HepG2 (cell line): ENCODE results near the gene ETHE1. TPM values are rescaled to one million over a fixed set of nuclear protein-coding genes. Genes with fewer than 3 reads are reported as not detected.

Source experiments
- ATAC-seq: fragments of 200-7000 bp; cut with Tn5 transposase; 3 replicates; pipeline ENCODE4 v1.9.1; 2020; ENCODE audit warnings: mild to moderate bottlenecking, moderate library complexity
- BruUV-seq: library from RNA; stranded (reverse); fragments of 400-500 nt; replicated peaks from 2 replicates; lab custom pipeline; 2021; lab: Mats Ljungman, UMichigan
- CTCF ChIA-PET: fragments of 300-600 bp; formaldehyde crosslinking; extraction: SDS; loops from one replicate; lab custom pipeline; 2021; ENCODE audit warnings: low total read pairs, inconsistent platforms, low intra/inter-chr PET ratio; lab: Yijun Ruan, JAX
- POLR2A ChIA-PET: fragments of 350-600 bp; sonication (Branson Sonifier 250); formaldehyde crosslinking; loops from one replicate; lab custom pipeline; 2020; ENCODE audit warnings: antibody characterized with exemption, inconsistent platforms; lab: Yijun Ruan, JAX
- DNase-seq: peaks from one replicate; pipeline ENCODE4 v3.0.0-alpha.2; 2015; ENCODE audit warnings: low spot score
- FAIRE-seq: peaks from 3 replicates; lab custom pipeline; 2011; peaks lifted over from hg19 to GRCh38; lab: Jason Lieb, UNC
- H2AFZ ChIP-seq: one replicate; pipeline ENCODE4 v1.6.1; 2011; ENCODE audit warnings: low read length, inconsistent platforms
- H3K27ac ChIP-seq: fragments of 300-600 bp; 3 replicates; pipeline ENCODE4 v1.8.0; 2011; ENCODE audit warnings: mixed run types, mild to moderate bottlenecking, mixed read lengths, low read length, inconsistent platforms; ENCODE audit not compliant: insufficient read depth; ENCODE audit errors: extremely low read length
- H3K27me3 ChIP-seq, 2 experiments: fragments of 200-600 bp in 1 of 2; 2 replicates in 1 of 2; 3 replicates in 1 of 2; pipeline versions ENCODE4 v1.6.0 to v1.8.0; 2011; ENCODE audit warnings: low read length in 2 of 2, mild to moderate bottlenecking in 2 of 2, moderate library complexity in 2 of 2, inconsistent platforms in 1 of 2; ENCODE audit not compliant: insufficient read depth in 2 of 2, control insufficient read depth in 1 of 2
- H3K36me3 ChIP-seq, 2 experiments: fragments of 200-600 bp in 1 of 2; replicated peaks in 1 of 2; 2 replicates in 1 of 2; 3 replicates in 1 of 2; pipeline versions ENCODE4 v1.5.1 to v1.8.0; 2011; ENCODE audit warnings: low read length in 2 of 2, inconsistent platforms in 1 of 2; ENCODE audit not compliant: insufficient read depth in 2 of 2, control insufficient read depth in 1 of 2
- H3K4me1 ChIP-seq: 2 replicates; pipeline ENCODE4 v1.5.1; 2012; ENCODE audit warnings: low read length, inconsistent platforms; ENCODE audit not compliant: insufficient read depth
- H3K4me2 ChIP-seq: 2 replicates; pipeline ENCODE4 v1.6.0; 2011; ENCODE audit warnings: low read depth, low read length, inconsistent platforms
- H3K4me3 ChIP-seq, 3 experiments: fragments of 200-600 bp in 1 of 3; sonication (generic), shearing (Covaris generic) in 1 of 3; replicated peaks in 1 of 3; 2 replicates each; pipeline ENCODE4 v1.5.1; 2011 to 2016; ENCODE audit warnings: low read length in 3 of 3, inconsistent platforms in 2 of 3, low read depth in 2 of 3, mild to moderate bottlenecking in 2 of 3, control low read depth in 1 of 3, mixed read lengths in 1 of 3; ENCODE audit not compliant: insufficient read depth in 1 of 3
- H3K79me2 ChIP-seq: one replicate; pipeline ENCODE4 v1.6.1; 2011; ENCODE audit warnings: low read length, inconsistent platforms; ENCODE audit not compliant: insufficient read depth
- H3K9ac ChIP-seq: 2 replicates; pipeline ENCODE4 v1.6.0; 2011; ENCODE audit warnings: mild to moderate bottlenecking, low read depth, low read length, inconsistent platforms; ENCODE audit not compliant: insufficient read depth
- H3K9me3 ChIP-seq: 2 replicates; pipeline ENCODE4 v1.5.1; 2012; ENCODE audit warnings: mild to moderate bottlenecking, low read length
- H4K20me1 ChIP-seq: 2 replicates; pipeline ENCODE4 v1.6.0; 2011; ENCODE audit warnings: inconsistent platforms, mild to moderate bottlenecking, low read length, moderate library complexity; ENCODE audit not compliant: insufficient read depth
- ARID3A ChIP-seq: IDR thresholded peaks from 2 replicates; pipeline ENCODE4 v1.6.1; 2012; ENCODE audit warnings: low read depth, low read length, improper control_type of control experiment
- ZBTB4 ChIP-seq: sonication (generic); formaldehyde crosslinking; IDR thresholded peaks from 2 replicates; pipeline ENCODE4 v1.4.0; 2020; ENCODE audit warnings: missing genetic modification reagents, mild to moderate bottlenecking, borderline replicate concordance
- ZFY ChIP-seq: sonication (generic); formaldehyde crosslinking; IDR thresholded peaks from 2 replicates; pipeline ENCODE4 v1.4.0; 2020; ENCODE audit warnings: missing genetic modification reagents
- ZNF556 ChIP-seq: sonication (generic); formaldehyde crosslinking; IDR thresholded peaks from 2 replicates; pipeline ENCODE4 v1.4.0; 2020; ENCODE audit warnings: mild to moderate bottlenecking, missing genetic modification reagents, borderline replicate concordance
- ZNF563 ChIP-seq: sonication (generic); formaldehyde crosslinking; IDR thresholded peaks from 2 replicates; pipeline ENCODE4 v1.8.0; 2022; ENCODE audit warnings: mild to moderate bottlenecking, moderate library complexity, missing genetic modification reagents
- ZNF576 ChIP-seq: sonication (generic); formaldehyde crosslinking; IDR thresholded peaks from 2 replicates; pipeline ENCODE4 v1.4.0; 2020; ENCODE audit warnings: mild to moderate bottlenecking, missing genetic modification reagents
- ZNF768 ChIP-seq: sonication (generic); formaldehyde crosslinking; IDR thresholded peaks from 2 replicates; pipeline ENCODE4 v1.4.0; 2020; ENCODE audit warnings: missing genetic modification reagents
- WGBS: methylation state at CpG from one replicate; pipeline ENCODE4 v1.1.6; 2017; ENCODE audit warnings: low lambda C conversion rate; 5-methylcytosine and 5-hydroxymethylcytosine counted together
- in situ Hi-C: cut with HindIII; loops from 2 replicates; pipeline ENCODE4 v1.10.0; 2017; ENCODE audit warnings: low pct_unique_long_range_greater_than_20kb; ENCODE audit not compliant: extremely low pct_ligation_motif_present
- intact Hi-C: fragments of 100-400 bp; cut with micrococcal nuclease; formaldehyde crosslinking; loops from one replicate; pipeline ENCODE4 v1.10.0; 2022; ENCODE audit not compliant: unreplicated experiment
- polyA plus RNA-seq, 8 experiments: library from polyadenylated mRNA; depleted of rRNA in 3 of 8; stranded (reverse) in 7 of 8; unstranded in 1 of 8; fragments of >200 nt; fragmentation: Illumina TruSeq in 4 of 8; extraction: Trizol in 4 of 8; gene quantifications; 2 replicates each; pipeline versions ENCODE4 v1.2.1 to v1.2.3, GENCODE V29; 2011 to 2016; ENCODE audit warnings: low read depth in 4 of 8, missing spikeins in 1 of 8, mixed read lengths in 1 of 8; ENCODE audit not compliant: insufficient read depth in 1 of 8
- total RNA-seq, 5 experiments: library from RNA; depleted of rRNA; stranded (reverse); fragments of >200 nt; fragmentation: Illumina TruSeq; extraction: Trizol; gene quantifications; 2 replicates each; pipeline ENCODE4 v1.2.3, GENCODE V29; 2016; ENCODE audit warnings: low read depth in 1 of 5
- TF ChIP-seq, protein P1 (sequence below): sonication (generic); formaldehyde crosslinking; IDR thresholded peaks from 2 replicates; pipeline ENCODE4 v1.5.1; 2020; ENCODE audit warnings: mild to moderate bottlenecking, missing genetic modification reagents, borderline replicate concordance

Gene ETHE1
- total and polyA plus RNA-seq, 2 of the 13 experiments (the other 11 are each of a cell fraction or from before 2014, with no cell fraction given): 32.5 to 58.4 TPM

DNA sequence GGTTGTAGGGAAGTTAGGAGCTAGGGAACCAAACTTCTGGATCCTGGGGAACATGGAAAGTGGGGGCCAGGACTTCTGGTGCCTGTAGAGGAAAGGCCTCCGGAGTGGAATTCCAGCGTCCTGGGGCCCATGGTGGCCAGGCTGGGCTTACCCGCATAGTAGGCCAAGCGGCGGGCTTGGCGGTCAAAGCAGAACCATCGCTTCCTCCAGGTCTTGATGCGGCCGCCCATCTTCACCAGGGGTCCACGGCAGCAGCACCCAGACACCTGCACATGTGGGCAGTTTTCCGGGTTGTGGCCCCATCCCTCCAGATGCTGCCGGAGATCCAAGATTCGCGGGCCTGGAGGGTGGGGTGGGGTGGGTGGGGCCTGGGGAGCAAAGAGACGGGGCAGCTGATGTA lies 47.8 kb downstream of the ETHE1 start (continued):
- no peak for TF ChIP-seq ZBTB4 (CRISPR knock-in tag)

DNA sequence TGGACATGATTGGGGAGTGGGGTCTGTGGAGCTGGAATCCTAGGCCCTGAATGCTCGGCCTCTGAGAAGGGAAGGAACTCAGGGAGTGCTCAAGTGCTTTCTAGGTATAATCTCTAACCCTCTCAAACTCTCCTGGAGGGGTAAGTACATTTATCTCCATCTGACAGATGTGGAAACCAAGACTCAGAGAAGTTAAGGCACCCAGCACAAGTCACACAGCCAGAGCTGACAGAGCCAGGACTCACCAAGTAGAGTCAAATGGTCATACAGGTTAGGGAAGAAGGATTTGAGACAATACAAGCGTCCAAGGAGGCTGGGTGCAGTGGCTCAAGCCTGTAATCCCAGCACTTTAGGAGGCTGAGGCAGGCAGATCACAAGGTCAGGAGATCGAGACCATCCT lies 48.7 kb downstream of the ETHE1 start:
- Histone ChIP-seq H2AFZ (no peak overlapping the region), H3K27me3 (no peaks in the 10 kb centered on the region), H3K9ac (no peak overlapping the region), H3K4me2 (no peak overlapping the region), H3K4me3 (no peak overlapping the region), H3K79me2 (no peaks in the 10 kb centered on the region), H4K20me1 (no peaks in the 10 kb centered on the region), H3K4me1 (no peaks in the 10 kb centered on the region), H3K36me3 (peaks cover 3 to 5% of the 10 kb centered on the region in 2 experiments; a peak in 2 of 5 replicates), H3K27ac (no peak overlapping the region), H3K9me3 (no peaks in the 10 kb centered on the region)
- POLR2A ChIA-PET: no interaction called here
- in situ Hi-C loops (no loop called here), intact Hi-C loops (no loop called here)
- BruUV-seq: no TSS peak
- ATAC-seq (no peak), DNase-seq (no peak), FAIRE-seq (no peak)
- CTCF ChIA-PET: no interaction called here
- WGBS: 97% methylated on average over 3 of the region's 3 CpGs
- TF ChIP-seq ARID3A (no peak), ZNF576 (no peak), ZFY (CRISPR knock-in tag) (no peak), ZNF563 (CRISPR knock-in tag) (no peak), ZNF768 (CRISPR knock-in tag) (peak; percentile 43; the same call in 1 of the 2 replicates), ZNF556 (CRISPR knock-in tag) (no peak)
- TF ChIP-seq, protein P1, sequence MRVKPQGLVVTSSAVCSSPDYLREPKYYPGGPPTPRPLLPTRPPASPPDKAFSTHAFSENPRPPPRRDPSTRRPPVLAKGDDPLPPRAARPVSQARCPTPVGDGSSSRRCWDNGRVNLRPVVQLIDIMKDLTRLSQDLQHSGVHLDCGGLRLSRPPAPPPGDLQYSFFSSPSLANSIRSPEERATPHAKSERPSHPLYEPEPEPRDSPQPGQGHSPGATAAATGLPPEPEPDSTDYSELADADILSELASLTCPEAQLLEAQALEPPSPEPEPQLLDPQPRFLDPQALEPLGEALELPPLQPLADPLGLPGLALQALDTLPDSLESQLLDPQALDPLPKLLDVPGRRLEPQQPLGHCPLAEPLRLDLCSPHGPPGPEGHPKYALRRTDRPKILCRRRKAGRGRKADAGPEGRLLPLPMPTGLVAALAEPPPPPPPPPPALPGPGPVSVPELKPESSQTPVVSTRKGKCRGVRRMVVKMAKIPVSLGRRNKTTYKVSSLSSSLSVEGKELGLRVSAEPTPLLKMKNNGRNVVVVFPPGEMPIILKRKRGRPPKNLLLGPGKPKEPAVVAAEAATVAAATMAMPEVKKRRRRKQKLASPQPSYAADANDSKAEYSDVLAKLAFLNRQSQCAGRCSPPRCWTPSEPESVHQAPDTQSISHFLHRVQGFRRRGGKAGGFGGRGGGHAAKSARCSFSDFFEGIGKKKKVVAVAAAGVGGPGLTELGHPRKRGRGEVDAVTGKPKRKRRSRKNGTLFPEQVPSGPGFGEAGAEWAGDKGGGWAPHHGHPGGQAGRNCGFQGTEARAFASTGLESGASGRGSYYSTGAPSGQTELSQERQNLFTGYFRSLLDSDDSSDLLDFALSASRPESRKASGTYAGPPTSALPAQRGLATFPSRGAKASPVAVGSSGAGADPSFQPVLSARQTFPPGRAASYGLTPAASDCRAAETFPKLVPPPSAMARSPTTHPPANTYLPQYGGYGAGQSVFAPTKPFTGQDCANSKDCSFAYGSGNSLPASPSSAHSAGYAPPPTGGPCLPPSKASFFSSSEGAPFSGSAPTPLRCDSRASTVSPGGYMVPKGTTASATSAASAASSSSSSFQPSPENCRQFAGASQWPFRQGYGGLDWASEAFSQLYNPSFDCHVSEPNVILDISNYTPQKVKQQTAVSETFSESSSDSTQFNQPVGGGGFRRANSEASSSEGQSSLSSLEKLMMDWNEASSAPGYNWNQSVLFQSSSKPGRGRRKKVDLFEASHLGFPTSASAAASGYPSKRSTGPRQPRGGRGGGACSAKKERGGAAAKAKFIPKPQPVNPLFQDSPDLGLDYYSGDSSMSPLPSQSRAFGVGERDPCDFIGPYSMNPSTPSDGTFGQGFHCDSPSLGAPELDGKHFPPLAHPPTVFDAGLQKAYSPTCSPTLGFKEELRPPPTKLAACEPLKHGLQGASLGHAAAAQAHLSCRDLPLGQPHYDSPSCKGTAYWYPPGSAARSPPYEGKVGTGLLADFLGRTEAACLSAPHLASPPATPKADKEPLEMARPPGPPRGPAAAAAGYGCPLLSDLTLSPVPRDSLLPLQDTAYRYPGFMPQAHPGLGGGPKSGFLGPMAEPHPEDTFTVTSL (CRISPR knock-in tag): no peak
